C1 segment of cervical spinal cord (tissue), 14 donors: ENCODE results near the gene DYNAP.

Experiments used
- DNase-seq, 14 donors: peaks; one replicate each; lab custom pipeline; 2025; lab: John Stamatoyannopoulos, UW

DYNAP gene

DNA sequence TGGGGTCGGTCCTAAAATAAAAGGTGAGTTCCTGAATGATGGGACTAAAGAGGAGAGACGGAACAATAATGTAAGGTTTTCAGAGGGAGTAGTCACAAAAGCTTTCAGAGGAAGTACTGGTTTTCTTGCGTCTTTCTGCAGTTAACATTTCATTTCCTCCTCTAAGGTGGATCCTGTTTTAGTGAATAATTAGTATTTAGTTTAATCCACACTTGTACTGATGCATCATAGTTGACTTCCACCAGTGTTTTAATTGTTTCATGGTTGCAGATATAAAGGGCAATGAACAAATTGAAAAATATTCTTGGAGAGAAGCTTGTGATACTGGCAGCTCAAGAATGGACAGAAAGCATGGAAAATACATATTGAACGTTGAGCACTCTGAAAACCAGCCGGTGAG, at the start of gene DYNAP:
Gene DYNAP, plus strand, starts transcription at position 301 of the 400 bp plus-strand sequence. Its CDS starts 38 bp downstream, at position 339.
- DNase-seq = no peak

DNA sequence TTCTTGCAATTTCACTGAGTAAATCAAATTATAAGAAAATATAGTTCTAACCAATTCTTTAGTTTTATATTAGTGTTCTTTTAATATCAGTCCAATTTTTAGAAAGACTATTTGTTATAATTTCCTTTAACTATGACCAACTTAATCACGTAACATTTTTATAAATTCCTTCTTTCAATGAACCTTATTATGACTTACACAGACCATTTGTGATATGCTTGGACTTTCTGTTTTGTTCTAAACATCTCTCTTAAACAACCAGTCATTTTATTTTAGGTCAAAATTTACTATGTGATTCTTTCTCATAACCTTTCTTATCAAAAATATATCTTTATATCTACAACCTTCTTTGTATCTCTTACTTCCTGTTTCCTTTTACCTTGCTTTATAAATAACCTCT, 39.5 kb upstream of the DYNAP start:
- no peak for DNase-seq

DNA sequence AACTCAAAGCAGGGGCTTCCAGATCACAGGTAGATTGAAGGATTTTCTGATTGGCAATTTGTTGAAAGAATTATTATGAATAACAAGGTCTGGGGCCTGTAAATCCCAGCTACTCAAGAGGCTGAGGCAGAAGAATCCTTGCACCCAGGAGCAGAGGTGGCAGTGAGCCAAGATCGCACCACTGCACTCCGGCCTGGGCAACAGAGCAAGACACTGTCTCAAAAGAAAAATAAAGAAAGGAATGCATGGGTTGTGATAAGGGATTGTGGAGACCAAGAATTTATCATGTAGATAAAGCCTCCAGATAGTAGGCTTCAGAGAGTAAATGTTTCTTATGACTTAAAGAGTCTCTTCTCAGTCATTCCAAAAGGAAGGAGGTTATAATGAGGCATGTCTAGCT, 35.8 kb upstream of the DYNAP start:
- no peak for DNase-seq

- DNase-seq = no peak
Observed at GRCh38 chr18:54555996-54556395, 35.0 kb upstream of the DYNAP start.

GRCh38 chr18:54557958-54558357, 33.1 kb upstream of the DYNAP start:
- no peak for DNase-seq

DNA sequence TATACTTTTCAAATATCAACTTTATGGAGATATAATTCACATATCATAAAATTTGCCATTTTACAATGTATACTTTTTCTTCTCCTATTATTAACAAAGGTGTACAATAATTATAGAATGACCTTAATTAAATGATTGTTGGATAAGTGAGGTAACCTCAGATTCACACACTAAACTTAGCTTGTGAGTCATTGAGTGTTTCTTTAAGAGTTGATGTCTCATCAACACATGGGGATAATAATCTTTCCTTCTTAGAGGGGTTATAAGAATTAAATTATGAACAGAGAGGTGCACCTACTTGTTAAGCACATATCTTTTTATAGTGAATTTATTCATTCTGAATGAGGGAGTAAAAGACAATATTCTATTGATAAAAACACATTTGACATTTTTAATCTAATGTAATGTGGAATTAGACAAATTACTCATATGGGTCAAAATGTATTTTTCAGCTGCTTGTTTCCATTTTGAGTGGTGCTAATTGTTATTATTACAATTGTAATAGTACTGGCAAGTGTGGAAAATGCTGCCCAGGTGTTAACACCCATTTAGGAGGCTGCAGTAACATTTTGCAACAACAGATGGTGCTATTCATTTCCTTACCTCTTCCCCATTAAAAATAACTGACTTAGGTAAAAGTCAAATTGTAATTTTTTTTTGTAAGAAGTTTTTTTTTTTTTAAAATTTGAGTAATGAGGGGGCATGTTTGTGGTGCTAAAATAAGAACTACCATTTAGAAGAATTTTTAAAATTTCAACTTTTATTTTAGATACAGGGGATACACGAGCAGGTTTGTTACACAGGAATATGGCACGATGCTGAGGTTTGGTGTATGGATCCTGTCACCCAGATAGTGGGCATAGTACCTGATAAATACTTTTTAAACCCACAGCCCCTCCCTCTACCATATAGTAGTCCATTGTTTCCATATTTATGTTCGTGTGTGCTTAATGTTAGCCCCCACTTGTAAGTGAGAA, 32.1 kb upstream of the DYNAP start:
- no peak for DNase-seq

DNA sequence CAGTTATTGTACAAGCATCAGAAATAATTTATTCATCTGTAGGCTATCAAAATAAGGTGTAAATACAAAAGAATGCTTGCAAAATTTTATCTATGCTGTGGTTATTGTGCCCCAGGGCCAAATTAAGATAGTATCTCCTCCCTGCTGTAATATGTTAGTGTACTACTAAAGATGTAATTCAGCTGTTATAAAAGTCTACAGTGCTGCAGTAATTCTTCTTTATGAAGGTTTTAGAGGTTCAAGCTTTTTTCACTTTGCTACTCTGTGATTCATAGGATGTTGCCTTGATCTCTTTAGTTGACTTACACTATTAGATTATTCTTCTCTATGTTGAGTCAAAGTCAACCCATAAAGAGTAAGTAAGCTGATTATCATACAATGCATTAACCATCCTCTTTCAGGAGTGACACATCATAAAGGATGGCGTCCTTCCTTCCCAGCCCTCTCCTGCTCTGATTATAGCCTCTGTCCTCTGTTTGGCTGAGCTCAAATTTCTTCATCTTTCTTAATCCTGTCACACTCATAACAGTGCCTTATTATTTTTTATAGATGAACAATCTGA, 29.3 kb upstream of the DYNAP start:
- no peak for DNase-seq

- DNase-seq = no peak
Observed at GRCh38 chr18:54580202-54580729, 10.8 kb upstream of the DYNAP start.

DNA sequence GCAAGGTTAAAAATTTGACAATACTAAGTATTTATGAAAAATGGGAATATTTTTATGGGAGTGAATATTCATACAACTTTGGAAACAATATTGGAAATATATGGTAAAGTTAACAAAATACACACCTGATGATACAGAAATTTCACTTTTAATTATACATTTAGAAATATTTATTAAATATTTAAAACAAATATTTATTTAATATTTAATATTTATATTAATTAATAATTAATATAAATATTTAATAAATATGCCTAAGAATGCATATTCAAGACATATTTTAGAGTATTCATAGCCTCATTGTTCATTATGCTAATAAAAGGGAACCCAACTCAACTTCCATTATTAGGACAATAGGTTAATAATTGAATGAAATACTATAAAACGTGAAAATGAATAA, 7.0 kb upstream of the DYNAP start:
- no peak for DNase-seq

- DNase-seq = no peak
Observed at GRCh38 chr18:54585743-54586142, 5.3 kb upstream of the DYNAP start.

GRCh38 chr18:54604211-54604610, 13.2 kb downstream of the DYNAP start:
- no peak for DNase-seq

DNA sequence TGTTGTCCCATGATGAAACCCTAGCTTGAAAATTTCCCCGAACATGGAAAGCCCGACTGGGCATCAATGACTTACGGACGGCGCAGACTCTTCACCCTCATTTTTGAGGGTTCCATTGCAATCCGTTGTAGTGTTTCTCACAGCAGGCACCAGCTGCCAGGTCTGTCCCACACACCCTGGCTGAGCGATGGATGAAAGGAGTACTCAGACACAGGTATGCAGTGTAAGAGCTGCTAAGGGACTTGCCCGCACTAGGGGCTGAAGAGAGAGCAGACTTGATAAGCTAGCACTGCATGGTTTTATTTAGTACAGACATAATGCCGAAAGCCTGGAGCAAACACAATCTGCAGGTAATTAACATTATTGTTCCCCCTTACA, 15.8 kb downstream of the DYNAP start:
- no peak for DNase-seq

DNA sequence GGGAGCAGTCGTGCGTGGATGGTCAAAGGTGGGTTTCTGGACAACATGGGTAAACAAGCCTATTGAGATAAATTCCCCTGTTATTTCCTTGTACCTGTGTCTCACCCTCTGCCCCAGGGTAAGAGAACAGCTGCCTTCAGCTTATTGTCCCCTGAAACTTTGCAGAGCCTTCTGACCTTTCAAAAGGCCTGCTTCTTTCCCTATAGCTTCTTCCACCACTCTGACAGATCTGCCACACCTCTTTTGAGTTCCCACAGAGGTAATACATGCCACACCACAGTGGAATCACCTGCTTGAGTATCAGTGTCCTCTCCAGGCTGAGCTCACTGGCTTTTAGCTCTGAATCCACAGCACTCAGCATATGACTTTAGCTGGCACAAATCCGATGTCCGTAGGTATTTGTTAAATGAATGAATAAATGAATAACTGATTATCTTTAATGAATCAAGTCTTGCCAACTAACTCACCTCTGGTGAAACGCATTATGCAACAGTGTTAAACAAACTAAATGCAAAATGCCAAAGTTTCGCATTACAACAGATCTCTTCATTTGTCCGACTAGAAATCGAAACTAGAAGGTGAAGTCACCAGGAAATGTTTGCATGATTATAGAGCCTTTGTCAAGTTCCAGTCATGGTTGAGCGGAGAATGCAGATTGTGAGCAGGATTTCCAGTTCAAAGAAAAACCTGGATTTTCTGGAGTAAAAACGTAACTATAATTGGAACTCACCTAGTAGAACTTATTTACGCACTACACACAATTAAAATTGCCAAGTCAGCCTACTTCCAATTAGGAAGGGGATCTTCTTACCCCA, 16.4 kb downstream of the DYNAP start:
- no peak for DNase-seq

- DNase-seq = no peak
Observed at GRCh38 chr18:54608028-54608642, 17.1 kb downstream of the DYNAP start.

DNA sequence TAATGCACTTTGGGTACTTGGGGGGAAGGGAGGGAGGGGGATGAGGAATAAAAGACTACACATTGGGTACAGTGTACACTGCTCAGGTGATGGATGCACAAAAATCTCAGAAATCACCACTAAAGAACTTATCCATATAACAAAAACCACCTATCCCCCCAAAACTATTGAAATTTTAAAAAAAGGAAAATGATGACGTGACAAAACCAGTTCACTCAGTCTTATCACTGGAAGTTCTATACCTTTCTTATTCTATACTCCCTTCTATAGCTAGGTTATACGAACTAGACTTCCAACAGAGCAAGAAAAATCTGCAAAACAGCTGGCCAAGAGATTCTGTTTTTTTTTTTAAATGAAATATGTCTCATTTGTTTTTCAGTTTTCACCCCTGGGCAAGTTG, 20.8 kb downstream of the DYNAP start:
- no peak for DNase-seq

- no peak for DNase-seq
Observed at GRCh38 chr18:54612237-54612636, 21.2 kb downstream of the DYNAP start.

DNA sequence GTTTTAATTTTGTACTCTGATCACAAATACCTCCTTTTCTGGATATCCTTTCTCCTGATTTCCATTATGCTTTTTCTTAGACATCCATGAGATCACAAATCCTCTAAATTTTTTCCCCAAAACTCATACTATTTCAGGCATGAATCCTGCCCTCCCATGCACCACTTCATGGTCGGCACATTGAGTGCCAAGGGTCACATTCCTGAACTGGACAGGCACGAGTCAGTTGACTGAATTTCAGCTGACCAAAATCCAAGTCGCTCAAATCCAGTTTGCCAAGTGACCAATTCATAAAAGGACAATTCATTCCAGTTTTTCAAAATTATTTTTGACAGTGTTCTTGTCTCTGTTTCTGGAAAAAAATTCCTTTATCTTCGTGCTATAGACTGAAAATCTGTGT, 22.1 kb downstream of the DYNAP start:
- no peak for DNase-seq

- DNase-seq = no peak
Observed at GRCh38 chr18:54616220-54616848, 25.3 kb downstream of the DYNAP start.

DNA sequence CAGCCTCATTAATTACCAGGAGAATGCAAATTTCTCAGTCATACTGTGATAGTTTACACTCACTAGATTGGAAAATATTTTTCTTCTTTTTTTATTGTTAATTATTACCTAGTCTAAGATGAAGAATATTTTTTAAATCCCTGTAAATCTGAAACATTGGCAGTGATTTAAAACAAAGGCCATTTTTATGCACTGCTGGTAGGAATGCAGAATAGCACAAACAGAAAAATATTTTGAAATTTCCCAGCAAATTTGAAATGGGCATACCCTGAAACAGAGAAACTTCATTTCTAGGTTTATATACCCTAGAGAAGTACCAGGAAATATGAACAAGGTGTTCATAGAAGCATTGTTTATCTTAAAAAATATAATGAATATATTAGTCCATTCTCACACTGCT, 31.0 kb downstream of the DYNAP start:
- DNase-seq = no peak

- no peak for DNase-seq
Observed at GRCh38 chr18:54626779-54627178, 35.7 kb downstream of the DYNAP start.

DNA sequence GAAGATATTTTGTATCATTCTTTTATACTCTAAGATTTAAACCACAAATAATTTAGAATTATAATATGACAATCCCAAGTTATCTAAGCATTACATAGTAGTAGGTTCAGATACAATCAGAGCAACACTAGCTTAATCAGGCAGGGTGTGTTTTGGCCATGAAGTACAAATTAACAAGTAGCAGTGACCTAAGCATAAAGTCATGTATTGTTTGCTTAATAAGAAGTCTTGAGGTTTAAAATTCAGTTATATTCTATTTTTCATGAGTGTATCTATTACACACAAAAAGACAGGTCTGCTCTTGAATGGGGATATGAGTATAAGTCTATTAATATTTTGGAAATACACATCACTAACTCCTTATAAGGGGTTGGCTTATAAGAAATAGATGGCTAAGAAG, 39.9 kb downstream of the DYNAP start:
- no peak for DNase-seq
